HepG2 (cell line): ENCODE data around the gene CLIC3. TPM values are rescaled to one million over a fixed set of nuclear protein-coding genes. Genes with fewer than 3 reads are reported as not detected.

ENCODE experiments used
- ATAC-seq: fragments of 200-7000 bp; cut with Tn5 transposase; 3 replicates; pipeline ENCODE4 v1.9.1; 2020; ENCODE audit warnings: mild to moderate bottlenecking, moderate library complexity
- BruUV-seq: library from RNA; stranded (reverse); fragments of 400-500 nt; replicated peaks from 2 replicates; lab custom pipeline; 2021; lab: Mats Ljungman, UMichigan
- CTCF ChIA-PET: fragments of 300-600 bp; formaldehyde crosslinking; extraction: SDS; loops from one replicate; lab custom pipeline; 2021; ENCODE audit warnings: low total read pairs, inconsistent platforms, low intra/inter-chr PET ratio; lab: Yijun Ruan, JAX
- POLR2A ChIA-PET: fragments of 350-600 bp; sonication (Branson Sonifier 250); formaldehyde crosslinking; loops from one replicate; lab custom pipeline; 2020; ENCODE audit warnings: antibody characterized with exemption, inconsistent platforms; lab: Yijun Ruan, JAX
- DNase-seq: peaks from one replicate; pipeline ENCODE4 v3.0.0-alpha.2; 2015; ENCODE audit warnings: low spot score
- FAIRE-seq: peaks from 3 replicates; lab custom pipeline; 2011; peaks lifted over from hg19 to GRCh38; lab: Jason Lieb, UNC
- H2AFZ ChIP-seq: one replicate; pipeline ENCODE4 v1.6.1; 2011; ENCODE audit warnings: low read length, inconsistent platforms
- H3K27ac ChIP-seq: fragments of 300-600 bp; 3 replicates; pipeline ENCODE4 v1.8.0; 2011; ENCODE audit warnings: mixed run types, mild to moderate bottlenecking, mixed read lengths, low read length, inconsistent platforms; ENCODE audit not compliant: insufficient read depth; ENCODE audit errors: extremely low read length
- H3K27me3 ChIP-seq, 2 experiments: fragments of 200-600 bp in 1 of 2; 2 replicates in 1 of 2; 3 replicates in 1 of 2; pipeline versions ENCODE4 v1.6.0 to v1.8.0; 2011; ENCODE audit warnings: low read length in 2 of 2, mild to moderate bottlenecking in 2 of 2, moderate library complexity in 2 of 2, inconsistent platforms in 1 of 2; ENCODE audit not compliant: insufficient read depth in 2 of 2, control insufficient read depth in 1 of 2
- H3K36me3 ChIP-seq, 2 experiments: fragments of 200-600 bp in 1 of 2; replicated peaks in 1 of 2; 2 replicates in 1 of 2; 3 replicates in 1 of 2; pipeline versions ENCODE4 v1.5.1 to v1.8.0; 2011; ENCODE audit warnings: low read length in 2 of 2, inconsistent platforms in 1 of 2; ENCODE audit not compliant: insufficient read depth in 2 of 2, control insufficient read depth in 1 of 2
- H3K4me1 ChIP-seq: 2 replicates; pipeline ENCODE4 v1.5.1; 2012; ENCODE audit warnings: low read length, inconsistent platforms; ENCODE audit not compliant: insufficient read depth
- H3K4me2 ChIP-seq: 2 replicates; pipeline ENCODE4 v1.6.0; 2011; ENCODE audit warnings: low read depth, low read length, inconsistent platforms
- H3K4me3 ChIP-seq, 3 experiments: fragments of 200-600 bp in 1 of 3; sonication (generic), shearing (Covaris generic) in 1 of 3; replicated peaks in 1 of 3; 2 replicates each; pipeline ENCODE4 v1.5.1; 2011 to 2016; ENCODE audit warnings: low read length in 3 of 3, inconsistent platforms in 2 of 3, low read depth in 2 of 3, mild to moderate bottlenecking in 2 of 3, control low read depth in 1 of 3, mixed read lengths in 1 of 3; ENCODE audit not compliant: insufficient read depth in 1 of 3
- H3K79me2 ChIP-seq: one replicate; pipeline ENCODE4 v1.6.1; 2011; ENCODE audit warnings: low read length, inconsistent platforms; ENCODE audit not compliant: insufficient read depth
- H3K9ac ChIP-seq: 2 replicates; pipeline ENCODE4 v1.6.0; 2011; ENCODE audit warnings: mild to moderate bottlenecking, low read depth, low read length, inconsistent platforms; ENCODE audit not compliant: insufficient read depth
- H3K9me3 ChIP-seq: 2 replicates; pipeline ENCODE4 v1.5.1; 2012; ENCODE audit warnings: mild to moderate bottlenecking, low read length
- H4K20me1 ChIP-seq: 2 replicates; pipeline ENCODE4 v1.6.0; 2011; ENCODE audit warnings: inconsistent platforms, mild to moderate bottlenecking, low read length, moderate library complexity; ENCODE audit not compliant: insufficient read depth
- BHLHE40 ChIP-seq: IDR thresholded peaks from 2 replicates; pipeline ENCODE4 v1.6.1; 2011; ENCODE audit warnings: low read length, improper control_type of control experiment
- GMEB2 ChIP-seq: IDR thresholded peaks from 2 replicates; pipeline ENCODE4 v1.6.1; 2016; ENCODE audit warnings: missing biosample characterization, missing genetic modification reagents, low read depth
- HMGXB4 ChIP-seq, 2 experiments: sonication (generic) in 1 of 2; formaldehyde crosslinking in 1 of 2; IDR thresholded peaks; 2 replicates each; pipeline versions ENCODE4 v1.4.0 to v1.6.1; 2018 to 2020; ENCODE audit warnings: missing genetic modification reagents in 2 of 2, borderline replicate concordance in 1 of 2, low read depth in 1 of 2, mild to moderate bottlenecking in 1 of 2, missing biosample characterization in 1 of 2
- NR2F1 ChIP-seq, 2 experiments: fragments of 450-650 bp in 1 of 2; formaldehyde crosslinking in 1 of 2; IDR thresholded peaks; 2 replicates each; pipeline versions ENCODE4 v1.5.0 to v1.6.1; 2016 to 2020; ENCODE audit warnings: mild to moderate bottlenecking in 1 of 2, missing compliant biosample characterization in 1 of 2, missing genetic modification reagents in 1 of 2, moderate library complexity in 1 of 2
- RFX1 ChIP-seq: fragments of 450-650 bp; IDR thresholded peaks from 2 replicates; pipeline ENCODE4 v1.6.1; 2017
- ZHX2 ChIP-seq, 2 experiments: sonication (generic) in 1 of 2; formaldehyde crosslinking in 1 of 2; IDR thresholded peaks; 2 replicates each; pipeline versions ENCODE4 v1.6.1 to v1.9.0; 2014 to 2022; ENCODE audit warnings: antibody characterized with exemption in 1 of 2, borderline replicate concordance in 1 of 2, inconsistent platforms in 1 of 2, low read depth in 1 of 2, missing genetic modification reagents in 1 of 2
- ZNF121 ChIP-seq: sonication (generic); formaldehyde crosslinking; IDR thresholded peaks from 2 replicates; pipeline ENCODE4 v1.5.0; 2020; ENCODE audit warnings: mild to moderate bottlenecking, missing genetic modification reagents
- ZNF24 ChIP-seq: fragments of 450-650 bp; IDR thresholded peaks from 2 replicates; pipeline ENCODE4 v1.6.1; 2017; ENCODE audit warnings: antibody characterized with exemption, mild to moderate bottlenecking
- ZNF484 ChIP-seq: sonication (generic); formaldehyde crosslinking; IDR thresholded peaks from 2 replicates; pipeline ENCODE4 v1.5.1; 2020; ENCODE audit warnings: mild to moderate bottlenecking, low read depth, missing genetic modification reagents, borderline replicate concordance
- ZNF782 ChIP-seq: sonication (generic); formaldehyde crosslinking; IDR thresholded peaks from 2 replicates; pipeline ENCODE4 v1.4.0; 2020; ENCODE audit warnings: missing genetic modification reagents, mild to moderate bottlenecking, borderline replicate concordance
- WGBS: methylation state at CpG from one replicate; pipeline ENCODE4 v1.1.6; 2017; ENCODE audit warnings: low lambda C conversion rate; 5-methylcytosine and 5-hydroxymethylcytosine counted together
- in situ Hi-C: cut with HindIII; loops from 2 replicates; pipeline ENCODE4 v1.10.0; 2017; ENCODE audit warnings: low pct_unique_long_range_greater_than_20kb; ENCODE audit not compliant: extremely low pct_ligation_motif_present
- intact Hi-C: fragments of 100-400 bp; cut with micrococcal nuclease; formaldehyde crosslinking; loops from one replicate; pipeline ENCODE4 v1.10.0; 2022; ENCODE audit not compliant: unreplicated experiment
- polyA plus RNA-seq, 8 experiments: library from polyadenylated mRNA; depleted of rRNA in 3 of 8; stranded (reverse) in 7 of 8; unstranded in 1 of 8; fragments of >200 nt; fragmentation: Illumina TruSeq in 4 of 8; extraction: Trizol in 4 of 8; gene quantifications; 2 replicates each; pipeline versions ENCODE4 v1.2.1 to v1.2.3, GENCODE V29; 2011 to 2016; ENCODE audit warnings: low read depth in 4 of 8, missing spikeins in 1 of 8, mixed read lengths in 1 of 8; ENCODE audit not compliant: insufficient read depth in 1 of 8
- total RNA-seq, 5 experiments: library from RNA; depleted of rRNA; stranded (reverse); fragments of >200 nt; fragmentation: Illumina TruSeq; extraction: Trizol; gene quantifications; 2 replicates each; pipeline ENCODE4 v1.2.3, GENCODE V29; 2016; ENCODE audit warnings: low read depth in 1 of 5

CLIC3 gene
- total and polyA plus RNA-seq, 2 of the 13 experiments (the other 11 are each of a cell fraction or from before 2014, with no cell fraction given) = 0.51 to 1.5 TPM

DNA sequence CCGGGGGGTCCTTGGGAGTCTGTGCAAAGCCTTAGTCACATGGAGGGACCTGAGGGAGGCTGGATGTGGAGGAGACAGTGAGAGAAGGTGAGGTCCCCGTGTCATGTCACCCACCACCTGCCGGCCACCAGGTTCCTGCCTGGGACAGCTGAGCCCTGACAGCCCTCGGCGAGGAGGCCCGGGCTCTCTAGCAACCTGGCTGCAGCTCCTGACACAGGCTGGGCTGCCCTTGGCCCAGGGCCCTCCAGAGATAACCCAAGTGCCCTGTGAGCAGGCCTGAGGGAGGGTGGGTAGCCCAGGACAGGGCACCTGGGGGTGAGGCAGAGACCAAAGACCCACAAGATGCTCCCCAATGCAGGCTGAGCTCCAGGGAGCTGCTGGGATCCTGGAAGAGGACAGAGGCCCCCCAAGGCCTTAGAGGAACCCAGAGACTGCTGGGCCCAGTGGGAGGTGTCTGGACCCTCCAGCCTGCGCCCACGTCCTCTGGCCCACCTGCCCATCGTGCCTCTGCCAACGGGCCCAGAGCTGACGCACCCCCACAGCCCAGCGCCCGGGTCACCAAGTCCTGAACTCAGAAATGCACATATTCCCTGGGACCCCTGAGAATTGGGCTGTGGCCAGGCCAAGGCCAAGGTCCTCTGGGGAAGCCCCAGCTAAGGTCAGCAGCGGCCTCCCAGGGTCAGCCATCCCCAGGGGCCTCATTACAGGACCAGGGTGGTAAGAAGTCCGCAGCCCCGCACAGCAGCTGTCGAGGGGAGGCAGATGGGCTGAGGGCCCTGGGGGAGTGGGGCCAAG is 27.8 kb downstream of the CLIC3 start (continued):
- TF ChIP-seq NR2F1 (CRISPR knock-in tag; IDR thresholded peaks at IDR 0.05) = peak in 1 of 2 experiments; percentile 55; a peak in 1 of 4 replicates

GRCh38 chr9:136965771-136966484 is 30.4 kb downstream of the CLIC3 start:
- in situ Hi-C loops (no loop called here), intact Hi-C loops (no loop called here)
- H2AFZ ChIP-seq = no peak overlapping the region
- 22% methylated on average over 13 of the region's 23 CpGs for WGBS
- DNase-seq (no peak), FAIRE-seq (no peak), ATAC-seq (no peak)
- no TSS peak for BruUV-seq
- peaks cover 32% of the 10 kb centered on the region for H3K4me1 ChIP-seq
- ChIA-PET CTCF (no interaction called here), POLR2A (interaction anchor here (1.2 kb wide), 1 partner anchor 16 kb away, joined by 4 read pairs; no protein-coding TSS in a partner anchor)
- no peaks in the 10 kb centered on the region for H3K9me3 ChIP-seq
- no peaks in the 10 kb centered on the region for H3K79me2 ChIP-seq
- no peak overlapping the region for H3K27ac ChIP-seq
- H3K4me3 ChIP-seq = no peak overlapping the region
- peaks cover 25 to 58% of the 10 kb centered on the region in 2 experiments for H3K27me3 ChIP-seq
- H4K20me1 ChIP-seq = no peaks in the 10 kb centered on the region
- H3K36me3 ChIP-seq = no peaks in the 10 kb centered on the region
- no peak overlapping the region for H3K9ac ChIP-seq
- no peak overlapping the region for H3K4me2 ChIP-seq
- TF ChIP-seq BHLHE40 (no peak), ZHX2 (IDR thresholded peaks at IDR 0.05; ENCODE audit: low read depth) (no peak), ZHX2 (CRISPR knock-in tag; IDR thresholded peaks at IDR 0.05; ENCODE audit: borderline replicate concordance) (no peak), ZNF782 (no peak), RFX1 (no peak), ZNF484 (CRISPR knock-in tag) (no peak), ZNF121 (CRISPR knock-in tag) (no peak), GMEB2 (CRISPR knock-in tag) (no peak), ZNF24 (no peak), HMGXB4 (CRISPR knock-in tag; IDR thresholded peaks at IDR 0.05; ENCODE audit: borderline replicate concordance in 1 of 2, low read depth in 1 of 2) (no peak)
